H9 (cell line): ENCODE measurements around the gene OR1A2. TPM values are rescaled to one million over a fixed set of nuclear protein-coding genes. Genes with fewer than 3 reads are reported as not detected.
"Not testable (repeated sequence)": the region's sequence is repeated elsewhere in the genome, so short reads cannot be mapped to it uniquely, and the experiment has no call there.

Experiments used
- DNase-seq: peaks from one replicate; pipeline ENCODE4 v3.0.0-alpha.2; 2017
- H2AFZ ChIP-seq: one replicate; pipeline ENCODE4 v1.6.1; 2013; ENCODE audit warnings: mild to moderate bottlenecking, low read length, control low read depth, moderate library complexity
- H2AK5ac ChIP-seq: 2 replicates; pipeline ENCODE4 v1.6.1; 2013; ENCODE audit warnings: low read length, control low read depth, mixed read lengths; ENCODE audit not compliant: insufficient read length
- H2BK120ac ChIP-seq: one replicate; pipeline ENCODE4 v1.6.1; 2013; ENCODE audit warnings: low read depth, mild to moderate bottlenecking, low read length, control low read depth, inconsistent platforms; ENCODE audit not compliant: poor library complexity, severe bottlenecking
- H2BK12ac ChIP-seq: 2 replicates; pipeline ENCODE4 v1.6.1; 2013; ENCODE audit warnings: low read length, control low read depth, mixed read lengths, low read depth; ENCODE audit not compliant: insufficient read length
- H2BK15ac ChIP-seq: 2 replicates; pipeline ENCODE4 v1.6.1; 2013; ENCODE audit warnings: low read depth, low read length, control low read depth
- H2BK20ac ChIP-seq: one replicate; pipeline ENCODE4 v1.6.1; 2013; ENCODE audit warnings: low read depth, mild to moderate bottlenecking, low read length, control low read depth, inconsistent platforms; ENCODE audit not compliant: poor library complexity, severe bottlenecking
- H2BK5ac ChIP-seq: 2 replicates; pipeline ENCODE4 v1.6.1; 2013; ENCODE audit warnings: low read length, control low read depth, mixed read lengths; ENCODE audit not compliant: insufficient read length
- H3K14ac ChIP-seq: 2 replicates; pipeline ENCODE4 v1.6.1; 2013; ENCODE audit warnings: low read length, control low read depth; ENCODE audit not compliant: insufficient read depth
- H3K18ac ChIP-seq: 2 replicates; pipeline ENCODE4 v1.6.1; 2013; ENCODE audit warnings: low read depth, mild to moderate bottlenecking, mixed read lengths, low read length, control low read depth; ENCODE audit not compliant: insufficient read length
- H3K23ac ChIP-seq: 2 replicates; pipeline ENCODE4 v1.6.1; 2013; ENCODE audit warnings: low read length, control low read depth, mixed read lengths, low read depth; ENCODE audit not compliant: insufficient read length
- H3K23me2 ChIP-seq: 2 replicates; pipeline ENCODE4 v1.6.1; 2013; ENCODE audit warnings: low read depth, mild to moderate bottlenecking, mixed read lengths, low read length, control low read depth; ENCODE audit not compliant: insufficient read length, poor library complexity, severe bottlenecking
- H3K27ac ChIP-seq: 2 replicates; pipeline ENCODE4 v1.5.1; 2013; ENCODE audit warnings: low read length, control low read depth, mixed read lengths, low read depth; ENCODE audit not compliant: insufficient read length
- H3K27me3 ChIP-seq: 2 replicates; pipeline ENCODE4 v1.6.1; 2013; ENCODE audit warnings: low read length, control low read depth, inconsistent platforms; ENCODE audit not compliant: insufficient read depth
- H3K4ac ChIP-seq: 2 replicates; pipeline ENCODE4 v1.6.1; 2013; ENCODE audit warnings: low read depth, mild to moderate bottlenecking, control low read depth, inconsistent platforms, low read length, moderate library complexity
- H3K4me1 ChIP-seq: 2 replicates; pipeline ENCODE4 v1.6.1; 2013; ENCODE audit warnings: low read length, control low read depth, inconsistent platforms; ENCODE audit not compliant: insufficient read depth
- H3K4me2 ChIP-seq: 2 replicates; pipeline ENCODE4 v1.6.1; 2013; ENCODE audit warnings: low read length, control low read depth, mixed read lengths; ENCODE audit not compliant: insufficient read length, insufficient read depth
- H3K56ac ChIP-seq: 2 replicates; pipeline ENCODE4 v1.6.1; 2013; ENCODE audit warnings: low read depth, mild to moderate bottlenecking, mixed read lengths, low read length, control low read depth; ENCODE audit not compliant: insufficient read length
- H3K79me1 ChIP-seq: 2 replicates; pipeline ENCODE4 v1.6.1; 2013; ENCODE audit warnings: low read depth, mild to moderate bottlenecking, moderate library complexity, low read length, control low read depth, inconsistent platforms; ENCODE audit not compliant: insufficient read depth, poor library complexity, severe bottlenecking
- H3K79me2 ChIP-seq: 2 replicates; pipeline ENCODE4 v1.6.1; 2013; ENCODE audit warnings: low read length, control low read depth, inconsistent platforms; ENCODE audit not compliant: insufficient read depth
- H3K9ac ChIP-seq: 2 replicates; pipeline ENCODE4 v1.6.1; 2013; ENCODE audit warnings: low read length, control low read depth, mixed read lengths; ENCODE audit not compliant: insufficient read length; ENCODE audit errors: extremely low read depth
- H3K9me3 ChIP-seq: one replicate; pipeline ENCODE4 v1.6.1; 2013; ENCODE audit warnings: low read depth, low read length, inconsistent platforms; ENCODE audit not compliant: control insufficient read depth
- H3T11ph ChIP-seq: one replicate; pipeline ENCODE4 v1.6.1; 2013; ENCODE audit warnings: mild to moderate bottlenecking, low read length, control low read depth, inconsistent platforms
- H4K20me1 ChIP-seq: one replicate; pipeline ENCODE4 v1.6.1; 2013; ENCODE audit not compliant: control insufficient read depth, insufficient read length, insufficient read depth
- H4K5ac ChIP-seq: 2 replicates; pipeline ENCODE4 v1.6.1; 2013; ENCODE audit warnings: low read depth, mild to moderate bottlenecking, mixed read lengths, low read length, control low read depth; ENCODE audit not compliant: insufficient read length
- H4K8ac ChIP-seq: replicated peaks from 2 replicates; pipeline ENCODE4 v1.6.1; 2013; ENCODE audit warnings: low read length, control low read depth, mixed read lengths, low read depth; ENCODE audit not compliant: insufficient read length
- H4K91ac ChIP-seq: 2 replicates; pipeline ENCODE4 v1.6.1; 2013; ENCODE audit warnings: low read depth, mild to moderate bottlenecking, moderate library complexity, mixed read lengths, low read length, control low read depth; ENCODE audit not compliant: insufficient read length
- H3K27ac Mint-ChIP-seq, 3 experiments: 2 replicates in 2 of 3; 3 replicates in 1 of 3; pipeline ENCODE4 v1.8.0; 2020 to 2021; ENCODE audit warnings: mixed read lengths in 3 of 3, mild to moderate bottlenecking in 1 of 3, moderate library complexity in 1 of 3
- H3K27me3 Mint-ChIP-seq: 2 replicates; pipeline ENCODE4 v1.8.0; 2021; ENCODE audit warnings: low read depth, mild to moderate bottlenecking, moderate library complexity, mixed read lengths
- H3K36me3 Mint-ChIP-seq, 3 experiments: 2 replicates in 2 of 3; 3 replicates in 1 of 3; pipeline ENCODE4 v1.8.0; 2020 to 2021; ENCODE audit warnings: low read depth in 3 of 3, mixed read lengths in 3 of 3; ENCODE audit not compliant: insufficient read depth in 1 of 3
- H3K4me1 Mint-ChIP-seq, 2 experiments: 2 replicates each; pipeline ENCODE4 v1.8.0; 2020; ENCODE audit warnings: mixed read lengths in 2 of 2
- H3K4me3 Mint-ChIP-seq, 2 experiments: 2 replicates in 1 of 2; 3 replicates in 1 of 2; pipeline ENCODE4 v1.8.0; 2020 to 2021; ENCODE audit warnings: mild to moderate bottlenecking in 2 of 2, mixed read lengths in 2 of 2, moderate library complexity in 1 of 2
- H3K9me3 Mint-ChIP-seq, 2 experiments: 2 replicates in 1 of 2; 3 replicates in 1 of 2; pipeline ENCODE4 v1.8.0; 2020; ENCODE audit warnings: mild to moderate bottlenecking in 2 of 2, mixed read lengths in 2 of 2, moderate library complexity in 1 of 2
- WGBS: extraction: QIAGEN DNeasy Blood & Tissue Kit; methylation state at CpG from one replicate; pipeline ENCODE4 v1.1.7; 2013; ENCODE audit warnings: missing lambda C conversion rate, low lambda C conversion rate, mixed read lengths; ENCODE audit not compliant: insufficient read length; ENCODE audit errors: extremely low coverage; 5-methylcytosine and 5-hydroxymethylcytosine counted together
- total RNA-seq: library from RNA; stranded (reverse); gene quantifications from 2 replicates; pipeline ENCODE4 v1.2.1, GENCODE V29; 2021

The OR1A2 gene
- total RNA-seq, 1 experiment from 2014 or later: not detected

GRCh38 chr17:3232300-3232699, 35.0 kb downstream of the OR1A2 start:
- DNase-seq, H3K9me3 ChIP-seq, H3T11ph ChIP-seq, H3K27ac Mint-ChIP-seq, H3K4me3 Mint-ChIP-seq, H3K4ac ChIP-seq, H2BK5ac ChIP-seq, H2AK5ac ChIP-seq, H4K5ac ChIP-seq, H3K27ac ChIP-seq, H3K4me2 ChIP-seq, H3K4me1 ChIP-seq, H3K18ac ChIP-seq, H4K8ac ChIP-seq, H4K91ac ChIP-seq, H3K56ac ChIP-seq, H3K9ac ChIP-seq, H2BK20ac ChIP-seq, H2BK120ac ChIP-seq, H2BK15ac ChIP-seq, H3K79me1 ChIP-seq, H2BK12ac ChIP-seq, H3K79me2 ChIP-seq, H4K20me1 ChIP-seq, H3K27me3 ChIP-seq, H3K23ac ChIP-seq, H3K27me3 Mint-ChIP-seq, H3K4me1 Mint-ChIP-seq, H3K23me2 ChIP-seq, H2AFZ ChIP-seq, H3K14ac ChIP-seq, H3K36me3 Mint-ChIP-seq: not testable (repeated sequence)
- peaks cover 9 to 42% of the 10 kb centered on the region in 2 experiments for H3K9me3 Mint-ChIP-seq
- whole genome bisulfite sequencing: no CpG with 5 or more reads among the region's 8 CpGs

GRCh38 chr17:3238685-3239084, 41.4 kb downstream of the OR1A2 start:
- H2BK20ac ChIP-seq, H3K79me2 ChIP-seq, H3K9ac ChIP-seq, H3K23me2 ChIP-seq, H3K56ac ChIP-seq, H3K14ac ChIP-seq, H4K5ac ChIP-seq, H3K27me3 ChIP-seq, H3K4me1 ChIP-seq, H2AK5ac ChIP-seq, H4K8ac ChIP-seq, H3K9me3 ChIP-seq, H4K91ac ChIP-seq, H3K27me3 Mint-ChIP-seq, H3K4me3 Mint-ChIP-seq, H3K18ac ChIP-seq, H3K27ac Mint-ChIP-seq, H3K23ac ChIP-seq, H2BK5ac ChIP-seq, H3K4me2 ChIP-seq, H3K4me1 Mint-ChIP-seq, H3K36me3 Mint-ChIP-seq, H3K79me1 ChIP-seq, H2BK120ac ChIP-seq, H3T11ph ChIP-seq, H3K4ac ChIP-seq, H2BK12ac ChIP-seq, H4K20me1 ChIP-seq, H2BK15ac ChIP-seq, H3K27ac ChIP-seq, DNase-seq, H2AFZ ChIP-seq: not testable (repeated sequence)
- peaks cover 4 to 21% of the 10 kb centered on the region in 2 experiments; a peak in 3 of 5 replicates for H3K9me3 Mint-ChIP-seq
- WGBS: no CpG with 5 or more reads among the region's 2 CpGs
